Neural progenitor cell (in vitro differentiated cells): ENCODE measurements around the gene CAMKMT.

Source experiments
- CTCF ChIP-seq: fragments of 200-600 bp; sonication (generic); IDR thresholded peaks from 2 replicates; pipeline ENCODE4 v1.5.1; 2017; ENCODE audit warnings: antibody characterized with exemption, mild to moderate bottlenecking
- EZH2 ChIP-seq: fragments of 200-600 bp; sonication (generic); IDR thresholded peaks from 2 replicates; pipeline ENCODE4 v1.6.1; 2017; ENCODE audit warnings: antibody characterized with exemption, mild to moderate bottlenecking, moderate library complexity
- EZH2phosphoT487 ChIP-seq: fragments of 200-600 bp; sonication (generic); IDR thresholded peaks from 2 replicates; pipeline ENCODE4 v1.6.1; 2017; ENCODE audit warnings: antibody characterized with exemption

DNA sequence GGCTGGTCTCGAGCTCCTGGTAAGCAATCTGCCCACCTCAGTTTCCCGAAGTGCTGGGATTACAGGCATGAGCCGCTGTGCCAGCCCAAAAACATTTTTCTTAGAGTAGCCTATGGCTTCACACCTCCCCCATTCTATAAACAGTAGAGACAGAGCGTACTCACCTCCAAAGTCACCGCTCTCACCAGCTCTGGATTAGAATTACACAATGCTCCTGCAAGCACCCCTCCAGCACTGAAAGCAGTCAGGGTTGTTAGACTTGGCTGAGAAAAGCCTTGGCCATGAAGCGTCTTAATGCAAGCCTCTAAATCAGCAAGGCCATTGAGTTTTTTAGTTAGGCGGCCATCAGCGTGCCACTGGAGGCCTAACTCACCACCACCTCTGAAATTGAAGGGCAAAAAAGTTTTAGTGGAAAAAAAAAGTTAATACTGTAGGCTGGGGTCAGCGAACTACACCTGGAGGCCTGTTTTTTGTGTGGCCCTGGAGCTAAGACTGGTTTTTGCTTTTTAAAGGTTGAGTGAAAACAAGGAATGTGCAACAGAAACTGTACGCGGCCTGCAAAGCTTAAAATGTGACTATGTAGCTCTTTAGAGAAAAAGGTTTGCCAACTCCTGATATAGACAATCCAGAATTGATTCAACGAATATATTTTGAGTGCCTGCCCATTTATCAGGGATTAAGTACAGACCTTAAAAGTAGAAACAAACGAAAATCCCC is 35.0 kb upstream of the CAMKMT start:
- TF ChIP-seq EZH2 (no peak), CTCF (no peak), EZH2phosphoT487 (no peak)
